ENCODE data around the gene IL17RE. TPM values are rescaled to one million over a fixed set of nuclear protein-coding genes. Genes with fewer than 3 reads are reported as not detected.
A peak's percentile ranks its signal among the peaks of the same experiment; 100 is the strongest.

IL17RE gene
- total and polyA plus RNA-seq, 2 of the 13 experiments (the other 11 are each of a cell fraction or from before 2014, with no cell fraction given): 14.5 to 24.1 TPM

GRCh38 chr3:9947025-9947995 lies 44.7 kb downstream of the IL17RE start (continued):
- TF ChIP-seq ZBTB46 (CRISPR knock-in tag; IDR thresholded peaks at IDR 0.05; ENCODE audit: borderline replicate concordance) (no peak), CREB1 (IDR thresholded peaks at IDR 0.05) (no peak; the same call in 1 of the 2 replicates), CREB1 (CRISPR knock-in tag; IDR thresholded peaks at IDR 0.05) (no peak), ZNF30 (CRISPR knock-in tag; IDR thresholded peaks at IDR 0.05) (no peak; the same call in 1 of the 2 replicates), ZNF18 (CRISPR knock-in tag; IDR thresholded peaks at IDR 0.05; ENCODE audit: insufficient replicate concordance) (no peak), REST (IDR thresholded peaks at IDR 0.05; ENCODE audit: borderline replicate concordance in 1 of 2, low read depth in 1 of 2, low read length in 2 of 2) (peak in 1 of 2 experiments; percentile 43; a peak in 1 of 4 replicates), ZNF710 (CRISPR knock-in tag; IDR thresholded peaks at IDR 0.05; ENCODE audit: borderline replicate concordance) (peak; percentile 62), DR1 (CRISPR knock-in tag; IDR thresholded peaks at IDR 0.05) (no peak; the same call in none of the 2 replicates), CC2D1A (CRISPR knock-in tag; IDR thresholded peaks at IDR 0.05) (no peak), ZNF512 (CRISPR knock-in tag; IDR thresholded peaks at IDR 0.05) (no peak), MED8 (CRISPR knock-in tag; IDR thresholded peaks at IDR 0.05; ENCODE audit: insufficient replicate concordance) (peak; percentile 10), KDM5A (IDR thresholded peaks at IDR 0.05; ENCODE audit: borderline replicate concordance, low read length) (no peak), ZNF382 (CRISPR knock-in tag; IDR thresholded peaks at IDR 0.05; ENCODE audit: borderline replicate concordance) (no peak), POLR2A (IDR thresholded peaks at IDR 0.05; ENCODE audit: insufficient read depth in 1 of 2, low read depth in 2 of 2, low read length in 2 of 2) (peak in 1 of 2 experiments; percentile 75; a peak in 2 of 4 replicates)

Measured in HepG2 (cell line).